GM18526 (cell line): Measurements from ENCODE around the gene MESD.

Experiments used
- POLR2A ChIP-seq: IDR thresholded peaks from 3 replicates; pipeline ENCODE4 v1.6.1; 2011; ENCODE audit not compliant: insufficient read length; ENCODE audit errors: extremely low read depth

MESD gene

GRCh38 chr15:80923668-80924067, 66.0 kb downstream of the MESD start:
- no peak for TF ChIP-seq POLR2A

- no peak for TF ChIP-seq POLR2A
Measured at GRCh38 chr15:80921736-80922410, 67.7 kb downstream of the MESD start.

- TF ChIP-seq POLR2A = no peak
Measured at GRCh38 chr15:80920271-80920699, 69.3 kb downstream of the MESD start.

GRCh38 chr15:80918196-80918783, 71.3 kb downstream of the MESD start:
- no peak for TF ChIP-seq POLR2A

GRCh38 chr15:80916056-80916455, 73.6 kb downstream of the MESD start:
- no peak for TF ChIP-seq POLR2A

- TF ChIP-seq POLR2A = no peak
Measured at GRCh38 chr15:80915472-80915871, 74.1 kb downstream of the MESD start.

GRCh38 chr15:80913541-80913940, 76.1 kb downstream of the MESD start:
- no peak for TF ChIP-seq POLR2A

- TF ChIP-seq POLR2A = no peak
Measured at GRCh38 chr15:80912673-80913072, 76.9 kb downstream of the MESD start.

GRCh38 chr15:80911821-80912220, 77.8 kb downstream of the MESD start:
- TF ChIP-seq POLR2A = no peak

GRCh38 chr15:80906159-80906766, 83.4 kb downstream of the MESD start:
- TF ChIP-seq POLR2A = no peak

GRCh38 chr15:80904998-80905397, 84.6 kb downstream of the MESD start:
- no peak for TF ChIP-seq POLR2A

- TF ChIP-seq POLR2A = no peak
Measured at GRCh38 chr15:80902298-80902801, 87.3 kb downstream of the MESD start.

- no peak for TF ChIP-seq POLR2A
Measured at GRCh38 chr15:80898040-80898439, 91.6 kb downstream of the MESD start.
